GM12878 (cell line): ENCODE data around the gene CCL14. TPM values are rescaled to one million over a fixed set of nuclear protein-coding genes. Genes with fewer than 3 reads are reported as not detected.

ENCODE experiments used
- ATAC-seq: fragments of 200-7000 bp; cut with Tn5 transposase; 3 replicates; pipeline ENCODE4 v1.9.1; 2020; ENCODE audit warnings: mild to moderate bottlenecking, moderate library complexity
- BruUV-seq: library from RNA; stranded (reverse); fragments of 400-500 nt; replicated peaks from 2 replicates; lab custom pipeline; 2021; lab: Mats Ljungman, UMichigan
- CTCF ChIA-PET: fragments of 300-600 bp; sonication (Branson Sonifier 250); formaldehyde crosslinking; extraction: SDS; loops from one replicate; lab custom pipeline; 2021; ENCODE audit warnings: inconsistent platforms; lab: Yijun Ruan, JAX
- POLR2A ChIA-PET: fragments of 350-600 bp; formaldehyde crosslinking; extraction: SDS; loops from one replicate; lab custom pipeline; 2021; ENCODE audit warnings: inconsistent platforms; lab: Charles Lee
- RAD21 ChIA-PET: fragments of 300-600 bp; sonication (Branson Sonifier 250); formaldehyde crosslinking; loops from one replicate; lab custom pipeline; 2023; ENCODE audit warnings: antibody characterized with exemption; ENCODE audit not compliant: unreplicated experiment; lab: Charles Lee
- SMC1A ChIA-PET: fragments of 300-600 bp; sonication (Branson Sonifier 250); formaldehyde crosslinking; loops from one replicate; lab custom pipeline; 2023; ENCODE audit not compliant: unreplicated experiment, uncharacterized antibody; lab: Charles Lee
- DNase-seq: peaks from one replicate; pipeline ENCODE4 v3.0.0-alpha.2; 2011; ENCODE audit warnings: low read depth, low spot score
- FAIRE-seq: peaks from 3 replicates; lab custom pipeline; 2011; peaks lifted over from hg19 to GRCh38; lab: Jason Lieb, UNC
- H2AFZ ChIP-seq: 2 replicates; pipeline ENCODE4 v1.6.0; 2011; ENCODE audit warnings: low read depth, low read length, control low read depth; ENCODE audit not compliant: control insufficient read depth
- H3K27ac ChIP-seq: 2 replicates; pipeline ENCODE4 v1.5.1; 2011; ENCODE audit warnings: control low read depth; ENCODE audit not compliant: control insufficient read depth, insufficient read depth
- H3K27me3 ChIP-seq, 2 experiments: replicated peaks in 1 of 2; 2 replicates each; pipeline versions ENCODE4 v1.6.0 to v1.6.1; 2011; ENCODE audit warnings: low read length in 1 of 2; ENCODE audit not compliant: control insufficient read depth in 2 of 2, insufficient read depth in 2 of 2
- H3K36me3 ChIP-seq, 2 experiments: 2 replicates each; pipeline ENCODE4 v1.5.1; 2011; ENCODE audit warnings: low read length in 1 of 2; ENCODE audit not compliant: control insufficient read depth in 2 of 2, insufficient read depth in 2 of 2
- H3K4me1 ChIP-seq: 2 replicates; pipeline ENCODE4 v1.6.1; 2011; ENCODE audit warnings: mild to moderate bottlenecking, low read length, moderate library complexity, mixed read lengths; ENCODE audit not compliant: control insufficient read depth, insufficient read depth
- H3K4me2 ChIP-seq: 2 replicates; pipeline ENCODE4 v1.6.0; 2011; ENCODE audit warnings: control low read depth; ENCODE audit not compliant: control insufficient read depth, insufficient read depth
- H3K4me3 ChIP-seq: fragments of 200-600 bp; sonication (generic); 2 replicates; pipeline ENCODE4 v1.5.1; 2016
- H3K79me2 ChIP-seq: 2 replicates; pipeline ENCODE4 v1.6.0; 2011; ENCODE audit warnings: low read length; ENCODE audit not compliant: control insufficient read depth, insufficient read depth
- H3K9ac ChIP-seq: 2 replicates; pipeline ENCODE4 v1.8.0; 2011; ENCODE audit warnings: low read length, control low read depth, mixed read lengths; ENCODE audit not compliant: control insufficient read depth, insufficient read depth
- H3K9me3 ChIP-seq: replicated peaks from 3 replicates; pipeline ENCODE4 v1.5.1; 2011; ENCODE audit warnings: mild to moderate bottlenecking, low read length; ENCODE audit not compliant: control insufficient read depth, insufficient read depth
- H4K20me1 ChIP-seq: 2 replicates; pipeline ENCODE4 v1.6.0; 2011; ENCODE audit not compliant: control insufficient read depth, insufficient read depth
- BACH1 ChIP-seq: fragments of 450-650 bp; IDR thresholded peaks from 2 replicates; pipeline ENCODE4 v1.6.1; 2017; ENCODE audit warnings: mild to moderate bottlenecking, borderline replicate concordance
- CHD4 ChIP-seq: fragments of 200-600 bp; sonication (generic); IDR thresholded peaks from 2 replicates; pipeline ENCODE4 v1.6.1; 2016; ENCODE audit warnings: mild to moderate bottlenecking
- EGR1 ChIP-seq, 2 experiments: IDR thresholded peaks; 1 replicate in 1 of 2; 2 replicates in 1 of 2; pipeline ENCODE4 v1.6.1; 2011 to 2012; ENCODE audit warnings: low read depth in 2 of 2, low read length in 2 of 2, borderline replicate concordance in 1 of 2, mild to moderate bottlenecking in 1 of 2, moderate library complexity in 1 of 2
- HCFC1 ChIP-seq: fragments of 150-350 bp; IDR thresholded peaks from 2 replicates; pipeline ENCODE4 v1.6.1; 2014; ENCODE audit warnings: low read length
- IRF4 ChIP-seq: IDR thresholded peaks from 2 replicates; pipeline ENCODE4 v1.6.1; 2011; ENCODE audit warnings: low read depth, low read length
- KLF5 ChIP-seq: fragments of 450-650 bp; IDR thresholded peaks from 2 replicates; pipeline ENCODE4 v1.6.1; 2014; ENCODE audit warnings: mild to moderate bottlenecking; ENCODE audit not compliant: partially characterized antibody
- MLLT1 ChIP-seq: fragments of 450-650 bp; IDR thresholded peaks from 2 replicates; pipeline ENCODE4 v1.6.1; 2016; ENCODE audit warnings: mild to moderate bottlenecking
- NR2F1 ChIP-seq: fragments of 450-650 bp; conservative IDR thresholded peaks from 2 replicates; pipeline ENCODE4 v1.6.1; 2017; ENCODE audit warnings: mild to moderate bottlenecking
- PAX5 ChIP-seq: IDR thresholded peaks from 2 replicates; pipeline ENCODE4 v1.6.1; 2011; ENCODE audit warnings: low read depth, low read length, borderline replicate concordance
- PKNOX1 ChIP-seq: fragments of 450-650 bp; IDR thresholded peaks from 2 replicates; pipeline ENCODE4 v1.6.1; 2016; ENCODE audit warnings: mild to moderate bottlenecking
- RAD21 ChIP-seq: IDR thresholded peaks from 2 replicates; pipeline ENCODE4 v1.6.1; 2011; ENCODE audit warnings: mild to moderate bottlenecking, low read depth, low read length, moderate library complexity; ENCODE audit not compliant: insufficient read depth
- RBBP5 ChIP-seq: fragments of 200-600 bp; sonication (generic); conservative IDR thresholded peaks from 2 replicates; pipeline ENCODE4 v1.6.1; 2016
- SMAD5 ChIP-seq: IDR thresholded peaks from 2 replicates; pipeline ENCODE4 v1.6.1; 2016; ENCODE audit warnings: antibody characterized with exemption, low read depth
- STAT1 ChIP-seq: fragments of 450-650 bp; conservative IDR thresholded peaks from 2 replicates; pipeline ENCODE4 v1.6.1; 2014; ENCODE audit warnings: antibody characterized with exemption, mild to moderate bottlenecking
- TAF1 ChIP-seq: IDR thresholded peaks from 2 replicates; pipeline ENCODE4 v1.6.1; 2011; ENCODE audit warnings: mild to moderate bottlenecking, low read depth, low read length, borderline replicate concordance
- WGBS: methylation state at CpG from one replicate; pipeline ENCODE4 v1.1.6; 2016; ENCODE audit warnings: low lambda C conversion rate; ENCODE audit not compliant: insufficient replicate concordance, insufficient coverage; ENCODE audit errors: missing lambda C conversion rate; 5-methylcytosine and 5-hydroxymethylcytosine counted together
- in situ Hi-C: fragments of 300-500 bp; cut with MboI; formaldehyde crosslinking; loops from 9 replicates; pipeline ENCODE4 v1.14.3; 2018; ENCODE audit warnings: mixed read lengths
- intact Hi-C: fragments of 100-400 bp; cut with micrococcal nuclease; formaldehyde crosslinking; loops from one replicate; pipeline ENCODE4 v1.14.2; 2022; ENCODE audit not compliant: unreplicated experiment
- polyA plus RNA-seq, 11 experiments: library from polyadenylated mRNA; depleted of rRNA in 4 of 11; unstranded in 6 of 11; stranded (reverse) in 5 of 11; fragments of >200 nt; fragmentation: Nextera tagmentation in 4 of 11; fragmentation: Illumina TruSeq in 1 of 11; extraction: Ambion mirVana in 4 of 11; extraction: Trizol in 1 of 11; gene quantifications; 1 replicate in 1 of 11; 2 replicates in 10 of 11; pipeline versions ENCODE4 v1.2.1 to v1.2.3, GENCODE V29; 2011 to 2016; ENCODE audit warnings: inconsistent platforms in 2 of 11, missing spikeins in 2 of 11, low read depth in 1 of 11
- total RNA-seq, 4 experiments: library from RNA; depleted of rRNA in 3 of 4; stranded (reverse); fragments of >200 nt in 3 of 4; fragmentation: Illumina TruSeq in 1 of 4; extraction: Trizol in 1 of 4; gene quantifications; 2 replicates each; pipeline versions ENCODE4 v1.2.1 to v1.2.3, GENCODE V29; 2013 to 2021

CCL14 gene
- total and polyA plus RNA-seq, 10 of the 15 experiments (the other 5 are each of a cell fraction or from before 2014, with no cell fraction given), result not detected

DNA sequence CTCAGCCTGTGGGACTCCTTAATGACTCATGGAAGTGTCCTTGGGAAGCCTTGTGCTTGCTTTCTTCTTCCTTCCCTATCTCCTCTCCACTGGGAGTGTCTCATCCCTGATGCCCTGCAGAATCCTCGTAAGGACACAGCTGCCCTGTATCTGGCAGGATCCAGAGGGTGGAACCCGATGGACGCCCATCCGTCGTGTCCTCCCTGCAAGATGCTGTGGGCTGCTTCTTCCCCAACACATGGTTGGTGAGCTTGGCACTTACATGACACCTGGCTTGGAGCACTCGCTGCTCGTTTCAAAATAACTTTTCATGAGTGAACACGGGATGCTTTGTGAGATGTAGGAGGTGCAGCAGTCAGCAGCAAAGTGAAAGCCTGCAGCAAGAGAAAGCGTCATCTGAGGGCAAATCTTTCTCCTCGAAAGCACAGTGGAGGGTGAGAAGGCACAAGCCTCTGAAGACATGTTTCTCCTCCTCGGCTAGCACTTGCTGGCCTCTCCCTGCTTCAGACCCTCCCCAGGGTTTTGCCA is 11.6 kb upstream of the CCL14 start:
- ChIA-PET POLR2A (no interaction called here), CTCF (interaction anchor here (1.1 to 1.5 kb wide), 2 partner anchors 23 to 84 kb away, joined by 3 read pairs; no protein-coding TSS in a partner anchor)
- H3K4me1 ChIP-seq, result peaks cover 16% of the 10 kb centered on the region
- no peaks in the 10 kb centered on the region for H4K20me1 ChIP-seq
- intact Hi-C loops, result no loop called here
- 47% methylated on average over 11 of the region's 11 CpGs for WGBS
- no peak overlapping the region for H3K4me3 ChIP-seq
- BruUV-seq, result no TSS peak
- H3K27me3 ChIP-seq, result no peaks in the 10 kb centered on the region
- H3K79me2 ChIP-seq, result no peaks in the 10 kb centered on the region
- DNase-seq, result no peak
- TF ChIP-seq MLLT1, result no peak
- TF ChIP-seq RBBP5, result no peak
- no peak for TF ChIP-seq RAD21
- no peak for TF ChIP-seq PAX5
- no peak for TF ChIP-seq STAT1
- TF ChIP-seq CHD4, result no peak
- no peak for TF ChIP-seq PKNOX1
- no peak for TF ChIP-seq SMAD5
- no peak for TF ChIP-seq BACH1
- no peak for TF ChIP-seq HCFC1
- TF ChIP-seq EGR1 (IDR thresholded peaks at IDR 0.05; ENCODE audit: borderline replicate concordance in 1 of 2, low read depth in 2 of 2, low read length in 2 of 2), result no peak
- TF ChIP-seq KLF5, result no peak
- no peak for TF ChIP-seq IRF4
- no peak for TF ChIP-seq TAF1
- no peak for TF ChIP-seq NR2F1
- TF ChIP-seq, all 136 proteins: peak for 0
- ATAC-seq, result no peak
- H3K4me2 ChIP-seq, result no peak overlapping the region
- no peaks in the 10 kb centered on the region for H3K36me3 ChIP-seq
- H3K9me3 ChIP-seq, result peaks cover 1% of the 10 kb centered on the region; the same call in 2 of the 3 replicates
- no peak overlapping the region for H2AFZ ChIP-seq
- in situ Hi-C loops, result no loop called here
- RAD21 ChIA-PET, result interaction anchor here (1.3 to 1.4 kb wide), 2 partner anchors 15 to 22 kb away, joined by 3 read pairs; no protein-coding TSS in a partner anchor
- no peak for FAIRE-seq
- SMC1A ChIA-PET, result interaction anchor here (1.0 to 1.8 kb wide), 3 partner anchors 11 to 74 kb away, joined by 3 to 5 read pairs (median 5); no protein-coding TSS in a partner anchor
- no peak overlapping the region for H3K9ac ChIP-seq
- no peak overlapping the region for H3K27ac ChIP-seq
